Endometrial microvascular endothelial cells (primary cell): Measurements from ENCODE around the gene HCN4. TPM values are rescaled to one million over a fixed set of nuclear protein-coding genes. Genes with fewer than 3 reads are reported as not detected.
"Not testable (repeated sequence)": the region's sequence is repeated elsewhere in the genome, so short reads cannot be mapped to it uniquely, and the experiment has no call there.

Experiments
- in situ Hi-C: cut with HindIII; loops from 2 replicates; pipeline ENCODE4 v1.10.0; 2017; ENCODE audit warnings: low sequenced_read_pairs, low pct_unique_long_range_greater_than_20kb; ENCODE audit errors: inconsistent ontology term
- total RNA-seq: library from RNA; depleted of rRNA; stranded (reverse); fragments of >200 nt; gene quantifications from one replicate; pipeline ENCODE4 v1.2.3, GENCODE V29; 2015; ENCODE audit errors: inconsistent ontology term

Gene HCN4
- total RNA-seq, 1 donor from 2014 or later: not detected

DNA sequence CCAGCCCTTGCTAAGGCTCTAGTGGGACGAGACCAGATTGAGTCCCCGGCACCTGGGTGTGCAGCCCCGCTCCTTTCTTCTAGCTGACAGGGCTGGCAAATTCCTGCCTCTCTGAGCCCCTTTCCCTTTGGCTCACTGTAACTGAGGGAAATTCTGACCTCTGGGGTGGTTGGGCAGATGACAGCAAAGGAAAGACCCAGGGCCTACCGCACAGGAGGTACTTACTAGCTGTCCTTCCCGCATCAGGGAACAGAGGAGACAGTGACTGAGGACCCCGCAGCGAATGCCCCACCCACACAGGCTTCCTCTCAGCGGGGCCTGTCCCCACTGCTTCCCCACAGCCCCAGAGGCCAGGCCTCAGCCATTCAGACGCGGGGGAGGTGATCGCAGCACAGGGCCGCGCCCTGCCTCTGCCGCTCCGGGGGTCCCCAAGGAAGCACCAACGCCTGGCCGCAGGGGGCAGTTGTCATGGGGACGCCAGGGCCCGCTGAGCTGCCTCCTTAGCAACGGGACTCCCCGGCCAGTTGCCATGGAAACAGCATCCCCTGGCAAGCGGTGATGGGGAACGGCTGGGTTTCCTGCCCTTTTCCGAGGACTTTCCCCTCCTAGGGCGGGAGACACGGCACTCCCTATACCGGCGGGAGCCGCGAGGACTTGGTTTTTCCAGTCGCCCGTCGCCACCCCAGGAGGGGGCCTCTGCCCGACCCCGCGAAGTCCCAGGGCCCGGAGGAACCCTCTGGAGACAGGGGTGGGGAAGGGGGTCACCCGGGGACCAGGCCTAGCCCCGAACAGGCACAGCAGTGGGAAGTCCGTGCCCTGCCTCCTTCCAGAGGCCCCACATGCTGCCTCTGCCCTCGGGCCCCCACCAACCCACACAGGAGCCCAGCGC is 50.1 kb downstream of the HCN4 start:
- in situ Hi-C loops: no loop called here

GRCh38 chr15:73317651-73318462 is 50.9 kb downstream of the HCN4 start:
- in situ Hi-C loops: no loop called here

GRCh38 chr15:73313861-73314260 is 54.9 kb downstream of the HCN4 start:
- in situ Hi-C loops: no loop called here

GRCh38 chr15:73308305-73308704 is 60.5 kb downstream of the HCN4 start:
- in situ Hi-C loops: no loop called here

DNA sequence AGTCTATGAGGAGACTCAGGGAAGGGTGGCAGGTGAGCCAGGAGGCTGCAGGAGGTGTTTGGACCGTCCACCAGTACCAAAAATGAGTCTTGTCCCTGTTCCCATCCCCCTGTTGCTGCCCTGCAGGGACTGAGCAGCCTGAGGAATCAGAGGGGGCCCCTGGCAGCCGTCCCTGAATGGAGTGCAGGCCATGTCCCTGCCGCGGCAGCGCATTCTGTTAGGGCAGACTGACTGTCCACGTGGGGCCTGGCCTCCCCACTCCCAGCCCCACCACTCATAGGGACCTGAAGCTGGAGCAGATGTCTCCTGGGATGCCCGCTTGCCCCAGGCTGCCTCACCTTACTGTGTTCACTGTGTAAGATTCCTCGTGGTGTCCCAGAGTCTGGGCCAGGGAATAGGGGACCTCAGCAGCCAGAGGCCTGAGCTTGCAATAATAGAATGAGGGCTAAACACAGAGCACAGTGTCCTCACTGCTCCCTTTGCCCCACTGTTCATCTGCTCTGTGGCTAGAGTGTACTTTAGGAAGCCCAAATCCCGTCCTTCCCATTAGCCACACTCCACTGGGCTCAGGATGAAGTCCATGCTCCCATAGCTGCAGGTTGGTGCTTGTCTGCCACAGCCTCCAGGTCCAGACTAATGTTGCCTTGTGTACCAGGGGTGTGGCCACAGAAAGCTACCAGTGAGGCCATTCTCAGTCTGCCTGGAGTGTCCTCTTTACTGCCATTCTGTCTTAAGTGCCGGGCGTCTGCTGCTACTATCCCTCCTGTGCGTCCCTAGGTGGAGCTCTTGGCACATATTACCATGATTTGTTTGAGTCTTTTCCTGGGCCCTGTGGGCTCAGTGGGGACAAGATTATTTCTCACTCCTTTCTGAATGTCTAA is 63.2 kb downstream of the HCN4 start:
- in situ Hi-C loops: no loop called here

DNA sequence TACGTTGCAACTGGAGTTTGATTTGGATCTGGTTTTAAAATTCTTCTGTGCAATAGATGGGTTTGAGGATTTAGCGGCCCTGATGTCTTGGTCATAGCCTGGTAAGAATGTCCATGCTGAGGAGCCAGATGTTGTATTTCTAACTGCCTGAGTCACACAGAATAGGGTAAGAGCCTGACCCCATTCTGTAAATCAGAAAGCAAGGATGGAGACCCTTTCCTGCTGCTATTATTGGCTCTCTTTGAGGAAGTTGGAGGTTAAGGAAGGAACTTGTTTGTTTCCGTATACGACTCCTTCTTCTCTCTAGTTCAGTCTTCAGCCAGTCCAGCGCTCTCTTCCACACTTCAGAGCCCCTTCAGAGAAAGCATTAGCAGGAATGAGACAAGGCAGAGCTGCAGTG is 65.1 kb downstream of the HCN4 start:
- in situ Hi-C loops: no loop called here

- in situ Hi-C loops: not testable (repeated sequence)
These were observed 68.5 kb downstream of the HCN4 start for GRCh38 chr15:73300286-73300685.

GRCh38 chr15:73298522-73299245 is 70.1 kb downstream of the HCN4 start:
- in situ Hi-C loops: no loop called here

DNA sequence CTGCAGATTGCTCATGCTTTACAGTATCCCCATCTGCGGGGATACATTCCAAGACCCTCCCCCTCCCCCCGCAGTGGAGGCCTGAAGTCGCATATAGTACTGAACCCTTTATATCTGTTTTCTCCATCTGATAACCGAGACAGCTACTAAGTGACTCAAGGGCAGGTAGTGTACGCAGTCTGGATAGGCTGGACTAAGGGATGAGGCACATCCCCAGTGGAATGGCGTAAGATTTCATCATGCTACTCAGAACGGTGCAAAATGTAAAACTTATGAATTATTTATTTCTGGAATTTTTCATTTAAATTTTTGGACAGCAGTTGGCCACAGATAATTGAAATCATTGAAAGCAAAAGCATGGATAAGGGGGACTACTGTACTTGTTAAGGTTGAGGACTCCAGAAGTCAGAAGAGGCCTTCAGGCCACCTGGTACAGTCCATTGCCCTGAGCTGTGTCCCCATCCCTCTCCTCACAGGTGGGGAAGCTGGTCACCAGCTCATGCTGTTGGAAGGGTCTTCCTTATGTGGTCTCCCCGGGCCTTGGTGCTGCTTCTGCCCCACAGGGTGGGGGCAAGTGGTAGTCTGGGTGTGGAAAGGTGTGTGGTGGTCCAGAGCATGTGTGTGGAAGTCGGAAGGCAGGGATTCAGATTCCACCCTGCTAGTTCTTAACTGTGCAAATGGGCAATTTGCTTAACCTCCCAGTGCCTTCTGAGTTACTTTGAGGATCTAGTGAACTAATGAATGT is 72.0 kb downstream of the HCN4 start:
- in situ Hi-C loops: no loop called here

DNA sequence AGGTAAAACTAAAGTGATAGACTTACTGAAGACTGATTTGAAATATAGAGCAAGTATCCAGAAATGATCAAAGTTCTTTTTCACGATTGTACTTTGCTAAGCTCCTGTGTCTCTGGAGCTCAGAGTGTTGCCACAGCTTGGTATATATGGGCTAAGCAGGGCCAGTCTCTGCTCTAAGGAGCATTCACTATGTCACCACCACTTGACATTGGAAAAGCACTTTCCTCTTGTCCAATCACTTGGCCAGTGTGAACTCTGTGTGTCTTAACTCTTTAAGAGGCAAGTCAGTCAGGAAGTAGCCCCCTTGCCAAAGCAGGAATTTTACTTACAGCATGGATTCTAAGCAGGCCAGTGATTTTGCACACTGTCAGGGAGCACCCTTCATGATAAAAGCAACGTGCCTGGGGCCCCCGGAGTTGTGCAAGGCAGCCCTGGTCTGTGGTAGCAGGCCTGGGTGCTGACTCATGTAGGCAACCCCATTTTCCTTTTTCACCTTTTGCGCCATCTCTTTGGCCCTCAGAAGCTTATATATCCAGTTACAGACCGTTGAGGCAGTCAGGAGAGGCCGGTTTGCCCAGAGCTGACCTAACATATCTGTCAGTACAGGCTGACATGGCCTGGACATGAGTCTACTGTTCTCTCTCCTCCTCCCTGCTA is 73.0 kb downstream of the HCN4 start:
- in situ Hi-C loops: no loop called here

GRCh38 chr15:73293773-73294172 is 75.0 kb downstream of the HCN4 start:
- in situ Hi-C loops: no loop called here

GRCh38 chr15:73291441-73291840 is 77.3 kb downstream of the HCN4 start:
- in situ Hi-C loops: no loop called here

DNA sequence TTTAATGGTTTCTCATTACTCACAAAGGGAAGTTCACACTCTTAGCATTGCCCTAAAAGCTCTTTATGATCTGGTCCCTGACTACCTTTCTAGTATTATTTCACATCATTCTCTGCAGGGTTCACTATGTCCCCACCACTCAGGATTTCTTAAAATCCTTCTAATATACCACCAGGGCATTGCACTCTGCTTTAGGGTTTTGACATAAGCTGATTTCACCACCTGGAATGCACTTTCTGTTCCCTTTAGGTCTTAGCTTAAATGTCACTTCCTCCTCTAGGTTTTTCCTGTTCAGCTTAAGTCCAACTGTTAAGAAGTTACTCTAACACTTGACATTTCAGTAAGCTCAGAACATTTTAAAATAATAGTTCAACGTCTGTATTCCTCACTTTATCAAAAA is 81.7 kb downstream of the HCN4 start:
- in situ Hi-C loops: no loop called here

- in situ Hi-C loops: no loop called here
These were observed 82.4 kb downstream of the HCN4 start for GRCh38 chr15:73286311-73286710.

- in situ Hi-C loops: no loop called here
These were observed 84.6 kb downstream of the HCN4 start for GRCh38 chr15:73284090-73284716.

DNA sequence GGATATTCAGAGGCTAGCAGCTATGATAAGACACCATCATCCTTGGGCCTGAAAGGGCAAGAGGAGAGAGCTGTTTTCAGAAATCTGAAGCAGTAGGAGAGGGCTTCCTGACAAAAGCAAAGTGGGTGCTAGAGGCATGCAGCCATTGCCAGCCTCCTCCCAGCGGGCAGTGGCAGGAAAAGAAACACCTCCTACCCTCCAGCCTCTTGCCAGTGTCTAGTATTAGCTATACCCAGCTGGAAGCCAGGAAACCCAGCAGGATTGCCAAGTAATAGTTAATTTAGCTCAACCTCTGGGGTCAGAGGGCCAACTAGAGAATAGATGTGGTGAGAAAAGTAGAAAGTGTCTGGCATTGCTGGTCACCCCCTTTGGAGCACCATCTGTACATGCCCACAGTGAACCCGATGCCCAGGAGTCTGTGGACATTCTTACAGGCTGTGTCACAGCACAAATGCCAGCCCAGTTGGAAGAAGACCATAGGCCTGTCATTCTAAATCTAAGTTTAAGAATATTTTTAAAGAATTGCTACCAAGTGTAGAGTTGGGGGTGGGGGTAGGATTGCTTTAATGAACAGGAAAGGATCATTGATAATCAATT is 85.3 kb downstream of the HCN4 start:
- in situ Hi-C loops: no loop called here
